GM20431 (cell line): ENCODE data around the gene LDLRAD4.

Source experiments
- in situ Hi-C: fragments of 300-500 bp; cut with MseI, MboI; formaldehyde crosslinking; loops from one replicate; pipeline ENCODE4 v1.15.0; 2020; ENCODE audit warnings: low sequenced_read_pairs; ENCODE audit not compliant: unreplicated experiment

The LDLRAD4 gene

GRCh38 chr18:13218368-13218991 is at the start of gene LDLRAD4:
TSS of gene LDLRAD4 (plus strand) at chr18:13218760.
- in situ Hi-C loops: no loop called here

- in situ Hi-C loops: loop anchor here (25.0 kb wide), 1 partner anchor 436 kb away; no protein-coding TSS in a partner anchor
These were observed 44.9 kb upstream of the LDLRAD4 start for GRCh38 chr18:13173578-13174145.

GRCh38 chr18:13175266-13175665 is 43.3 kb upstream of the LDLRAD4 start:
- in situ Hi-C loops: no loop called here

GRCh38 chr18:13175754-13176210 is 42.8 kb upstream of the LDLRAD4 start:
- in situ Hi-C loops: no loop called here

- in situ Hi-C loops: no loop called here
These were observed 41.7 kb upstream of the LDLRAD4 start for GRCh38 chr18:13176847-13177246.

- in situ Hi-C loops: no loop called here
These were observed 40.4 kb upstream of the LDLRAD4 start for GRCh38 chr18:13178197-13178596.

GRCh38 chr18:13178976-13179375 is 39.6 kb upstream of the LDLRAD4 start:
- in situ Hi-C loops: no loop called here

GRCh38 chr18:13179566-13180113 is 38.9 kb upstream of the LDLRAD4 start:
- in situ Hi-C loops: no loop called here

- in situ Hi-C loops: no loop called here
These were observed 37.8 kb upstream of the LDLRAD4 start for GRCh38 chr18:13180614-13181375.

GRCh38 chr18:13181765-13182164 is 36.8 kb upstream of the LDLRAD4 start:
- in situ Hi-C loops: no loop called here

- in situ Hi-C loops: no loop called here
These were observed 35.2 kb upstream of the LDLRAD4 start for GRCh38 chr18:13183359-13183758.

GRCh38 chr18:13183790-13184189 is 34.8 kb upstream of the LDLRAD4 start:
- in situ Hi-C loops: no loop called here

GRCh38 chr18:13184396-13184795 is 34.2 kb upstream of the LDLRAD4 start:
- in situ Hi-C loops: no loop called here

- in situ Hi-C loops: no loop called here
These were observed 32.8 kb upstream of the LDLRAD4 start for GRCh38 chr18:13185675-13186198.

- in situ Hi-C loops: no loop called here
These were observed 31.9 kb upstream of the LDLRAD4 start for GRCh38 chr18:13186687-13187086.

- in situ Hi-C loops: no loop called here
These were observed 31.1 kb upstream of the LDLRAD4 start for GRCh38 chr18:13187498-13187897.

- in situ Hi-C loops: no loop called here
These were observed 27.5 kb upstream of the LDLRAD4 start for GRCh38 chr18:13191031-13191430.

GRCh38 chr18:13191779-13192178 is 26.8 kb upstream of the LDLRAD4 start:
- in situ Hi-C loops: no loop called here

GRCh38 chr18:13192970-13193369 is 25.6 kb upstream of the LDLRAD4 start:
- in situ Hi-C loops: no loop called here

GRCh38 chr18:13194239-13194638 is 24.3 kb upstream of the LDLRAD4 start:
- in situ Hi-C loops: no loop called here

- in situ Hi-C loops: no loop called here
These were observed 19.9 kb upstream of the LDLRAD4 start for GRCh38 chr18:13198701-13199100.
